ENCODE data around the gene OBSCN. TPM values are rescaled to one million over a fixed set of nuclear protein-coding genes. Genes with fewer than 3 reads are reported as not detected.

The OBSCN gene
- total RNA-seq, 2 donors from 2014 or later = 34.3 to 45.2 TPM

DNA sequence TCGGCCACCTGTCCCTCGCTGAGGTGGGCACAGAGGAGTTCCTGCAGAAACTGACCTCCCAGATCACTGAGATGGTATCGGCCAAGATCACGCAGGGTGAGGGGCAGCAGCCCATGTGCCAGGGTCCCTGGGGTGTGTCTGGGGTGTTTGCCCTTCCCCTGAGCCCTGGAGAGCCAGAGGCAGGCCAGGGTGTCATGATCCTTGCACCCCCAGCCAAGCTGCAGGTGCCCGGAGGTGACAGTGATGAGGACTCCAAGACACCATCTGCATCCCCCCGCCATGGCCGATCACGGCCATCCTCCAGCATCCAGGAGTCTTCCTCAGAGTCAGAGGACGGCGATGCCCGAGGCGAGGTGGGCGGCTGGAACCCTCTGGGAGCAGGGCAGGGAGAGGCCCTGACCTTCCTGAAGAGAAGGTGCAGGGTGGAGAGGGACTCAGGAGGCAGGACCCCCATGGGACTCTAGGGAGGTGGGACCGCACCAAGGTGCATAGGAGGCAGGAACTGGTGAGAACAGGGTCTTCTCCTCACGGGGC lies 129.3 kb downstream of the OBSCN start:
- H3K4me1 ChIP-seq (replicated peaks) = no peaks in the 10 kb centered on the region
- TF ChIP-seq, protein P1, sequence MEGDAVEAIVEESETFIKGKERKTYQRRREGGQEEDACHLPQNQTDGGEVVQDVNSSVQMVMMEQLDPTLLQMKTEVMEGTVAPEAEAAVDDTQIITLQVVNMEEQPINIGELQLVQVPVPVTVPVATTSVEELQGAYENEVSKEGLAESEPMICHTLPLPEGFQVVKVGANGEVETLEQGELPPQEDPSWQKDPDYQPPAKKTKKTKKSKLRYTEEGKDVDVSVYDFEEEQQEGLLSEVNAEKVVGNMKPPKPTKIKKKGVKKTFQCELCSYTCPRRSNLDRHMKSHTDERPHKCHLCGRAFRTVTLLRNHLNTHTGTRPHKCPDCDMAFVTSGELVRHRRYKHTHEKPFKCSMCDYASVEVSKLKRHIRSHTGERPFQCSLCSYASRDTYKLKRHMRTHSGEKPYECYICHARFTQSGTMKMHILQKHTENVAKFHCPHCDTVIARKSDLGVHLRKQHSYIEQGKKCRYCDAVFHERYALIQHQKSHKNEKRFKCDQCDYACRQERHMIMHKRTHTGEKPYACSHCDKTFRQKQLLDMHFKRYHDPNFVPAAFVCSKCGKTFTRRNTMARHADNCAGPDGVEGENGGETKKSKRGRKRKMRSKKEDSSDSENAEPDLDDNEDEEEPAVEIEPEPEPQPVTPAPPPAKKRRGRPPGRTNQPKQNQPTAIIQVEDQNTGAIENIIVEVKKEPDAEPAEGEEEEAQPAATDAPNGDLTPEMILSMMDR (IDR thresholded peaks at IDR 0.05) = no peak
- no peak for TF ChIP-seq POLR2A (IDR thresholded peaks at IDR 0.05)
- no peak for TF ChIP-seq POLR2AphosphoS5 (IDR thresholded peaks at IDR 0.05)
- no peaks in the 10 kb centered on the region for H3K9me3 ChIP-seq
- H3K27me3 ChIP-seq (replicated peaks; ENCODE audit: insufficient read depth) = no peaks in the 10 kb centered on the region
- intact Hi-C loops (cut with DNase I) = no loop called here
- H3K4me3 ChIP-seq = no peak overlapping the region
- no peak for DNase-seq (ENCODE audit: low spot score)
- no peak overlapping the region for H3K27ac ChIP-seq
- 86% methylated on average over 15 of the region's 15 CpGs for WGBS
- H3K36me3 ChIP-seq = no peaks in the 10 kb centered on the region

DNA sequence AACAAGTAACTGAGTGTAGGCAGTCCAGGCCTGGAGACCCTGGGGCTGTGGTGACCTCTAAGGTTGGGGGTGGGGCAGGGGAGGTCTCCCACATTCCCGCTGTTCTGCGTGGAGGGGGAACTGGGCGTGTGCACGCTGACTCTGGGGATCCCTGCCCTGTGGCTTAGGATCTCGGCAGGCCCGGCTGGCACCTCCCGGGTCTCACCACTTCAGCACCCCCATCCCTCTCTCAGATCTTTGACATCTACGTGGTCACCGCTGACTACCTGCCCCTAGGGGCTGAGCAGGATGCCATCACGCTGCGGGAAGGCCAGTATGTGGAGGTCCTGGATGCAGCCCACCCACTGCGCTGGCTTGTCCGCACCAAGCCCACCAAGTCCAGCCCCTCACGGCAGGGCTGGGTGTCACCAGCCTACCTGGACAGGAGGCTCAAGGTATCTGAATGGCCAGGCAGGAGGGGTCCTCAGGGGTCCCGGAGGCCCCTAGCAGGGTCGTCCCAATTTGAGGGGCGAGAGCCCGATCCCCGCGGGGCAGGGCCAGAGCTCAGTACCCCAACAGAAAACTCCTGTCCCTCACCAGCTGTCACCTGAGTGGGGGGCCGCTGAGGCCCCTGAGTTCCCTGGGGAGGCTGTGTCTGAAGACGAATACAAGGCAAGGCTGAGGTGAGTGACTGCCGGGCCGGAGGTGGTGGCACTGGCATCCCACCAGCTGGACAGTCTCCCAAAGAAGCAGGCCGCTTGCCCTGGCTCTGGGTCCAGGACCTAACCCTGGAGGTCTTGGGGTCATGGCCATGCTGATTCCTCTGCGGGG lies 130.1 kb downstream of the OBSCN start:
- H3K27me3 ChIP-seq (replicated peaks; ENCODE audit: insufficient read depth) = no peaks in the 10 kb centered on the region
- H3K4me3 ChIP-seq = no peak overlapping the region
- H3K4me1 ChIP-seq (replicated peaks) = no peaks in the 10 kb centered on the region
- H3K36me3 ChIP-seq = no peaks in the 10 kb centered on the region
- H3K9me3 ChIP-seq = no peaks in the 10 kb centered on the region
- WGBS = 90% methylated on average over 24 of the region's 26 CpGs
- no peak for DNase-seq (ENCODE audit: low spot score)
- TF ChIP-seq POLR2A (IDR thresholded peaks at IDR 0.05) (no peak), POLR2AphosphoS5 (IDR thresholded peaks at IDR 0.05) (no peak)
- TF ChIP-seq, protein P1 (IDR thresholded peaks at IDR 0.05) = no peak
- H3K27ac ChIP-seq = no peak overlapping the region
- intact Hi-C loops (cut with DNase I) = no loop called here

DNA sequence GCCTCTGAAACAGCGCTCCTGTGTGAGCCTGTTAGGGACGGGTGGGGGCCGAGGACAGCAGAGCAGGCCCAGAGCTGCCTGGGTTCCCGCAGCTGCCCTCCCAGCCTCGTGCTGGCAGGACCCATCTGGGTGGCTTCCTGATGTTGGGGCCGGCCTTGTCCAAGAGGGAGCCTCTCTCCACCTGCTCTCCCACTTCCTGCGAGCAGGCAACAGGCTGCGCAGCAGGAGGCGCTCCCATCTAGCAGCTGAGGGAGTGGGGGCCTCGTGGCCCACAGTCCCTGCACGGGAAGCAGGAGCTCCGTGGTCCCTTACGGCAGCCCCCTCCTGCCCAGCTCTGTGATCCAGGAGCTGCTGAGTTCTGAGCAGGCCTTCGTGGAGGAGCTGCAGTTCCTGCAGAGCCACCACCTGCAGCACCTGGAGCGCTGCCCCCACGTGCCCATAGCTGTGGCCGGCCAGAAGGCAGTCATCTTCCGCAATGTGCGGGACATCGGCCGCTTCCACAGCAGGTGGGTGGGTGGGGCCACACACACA lies 130.7 kb downstream of the OBSCN start:
- Histone ChIP-seq H3K27ac (no peak overlapping the region), H3K4me3 (no peak overlapping the region), H3K27me3 (replicated peaks; ENCODE audit: insufficient read depth) (no peaks in the 10 kb centered on the region), H3K9me3 (no peaks in the 10 kb centered on the region), H3K4me1 (replicated peaks) (no peaks in the 10 kb centered on the region), H3K36me3 (no peaks in the 10 kb centered on the region)
- TF ChIP-seq POLR2A (IDR thresholded peaks at IDR 0.05) = no peak
- intact Hi-C loops (cut with DNase I) = no loop called here
- DNase-seq (ENCODE audit: low spot score) = no peak
- WGBS = 84% methylated on average over 18 of the region's 21 CpGs

- Histone ChIP-seq H3K4me3 (no peak overlapping the region), H3K36me3 (no peaks in the 10 kb centered on the region), H3K27ac (no peak overlapping the region), H3K9me3 (no peaks in the 10 kb centered on the region), H3K27me3 (replicated peaks; ENCODE audit: insufficient read depth) (no peaks in the 10 kb centered on the region), H3K4me1 (replicated peaks) (no peaks in the 10 kb centered on the region)
- no peak for DNase-seq (ENCODE audit: low spot score)
- WGBS = 87% methylated on average over 9 of the region's 9 CpGs
- intact Hi-C loops (cut with DNase I) = no loop called here
- TF ChIP-seq POLR2A (IDR thresholded peaks at IDR 0.05) = no peak
- TF ChIP-seq, protein P1 (IDR thresholded peaks at IDR 0.05) = no peak
- TF ChIP-seq POLR2AphosphoS5 (IDR thresholded peaks at IDR 0.05) = no peak
Observed at GRCh38 chr1:228339059-228339704, 131.3 kb downstream of the OBSCN start.

Measured in prostate gland (tissue), 2 donors.